Measurements from ENCODE around the gene DZANK1. TPM values are rescaled to one million over a fixed set of nuclear protein-coding genes. Genes with fewer than 3 reads are reported as not detected.
"Not testable (repeated sequence)": the region's sequence is repeated elsewhere in the genome, so short reads cannot be mapped to it uniquely, and the experiment has no call there.

The DZANK1 gene
- total and polyA plus RNA-seq, 2 donors = 1.0 to 3.3 TPM

DNA sequence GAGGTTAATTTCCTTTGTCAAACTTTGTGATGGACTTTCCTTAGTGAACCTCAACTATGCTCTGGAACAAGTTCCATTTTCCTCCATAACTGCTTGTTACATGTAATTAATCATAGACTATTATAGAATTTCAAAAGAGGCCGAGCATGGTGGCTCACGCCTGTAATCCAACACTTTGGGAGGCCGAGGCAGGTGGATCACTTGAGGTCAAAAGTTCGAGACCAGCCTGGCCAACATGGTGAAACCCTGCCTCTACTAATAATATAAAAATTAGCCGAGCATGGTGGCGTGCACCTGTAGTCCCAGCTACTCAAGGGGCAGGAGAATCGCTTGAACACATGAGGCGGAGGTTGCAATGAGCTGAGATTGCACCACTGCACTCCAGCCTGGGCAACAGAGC is 68.1 kb downstream of the DZANK1 start:
- 97% methylated on average over 8 of the region's 8 CpGs for WGBS
- not testable (repeated sequence) for H3K27me3 ChIP-seq (ENCODE audit: control insufficient read depth in 2 of 2, insufficient read depth in 1 of 2, low read length in 1 of 2)

DNA sequence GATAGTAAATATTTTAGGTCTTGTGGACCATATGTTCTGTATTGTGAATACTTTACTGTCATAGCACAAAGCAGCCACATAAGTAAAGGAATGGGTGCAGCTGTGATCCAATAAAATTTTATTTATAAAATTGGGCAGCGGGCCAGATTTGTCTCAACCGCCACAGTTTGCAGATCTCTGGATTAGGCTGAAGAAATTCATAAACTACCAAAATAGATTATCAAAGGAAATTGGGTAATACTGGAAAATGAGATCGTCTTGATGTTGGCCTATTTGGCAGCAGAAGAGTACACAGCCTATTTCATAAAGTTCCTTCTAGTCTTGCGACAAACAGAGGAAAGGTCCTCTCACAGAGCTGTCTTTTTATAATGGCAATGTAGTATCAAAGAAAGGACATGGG is 69.8 kb downstream of the DZANK1 start:
- no peaks in the 10 kb centered on the region for H3K36me3 ChIP-seq (ENCODE audit: control insufficient read depth in 2 of 2, insufficient read depth in 2 of 2, low read length in 1 of 2)
- no peak for DNase-seq (ENCODE audit: low read depth in 6 of 9, low spot score in 9 of 9)
- H3K9me3 ChIP-seq (ENCODE audit: control insufficient read depth in 2 of 2, insufficient read depth in 1 of 2, low read length in 1 of 2) = no peaks in the 10 kb centered on the region
- no peak overlapping the region for H3K4me3 ChIP-seq (ENCODE audit: low read length in 2 of 2)
- WGBS = 97% methylated on average over 4 of the region's 4 CpGs
- H3K27me3 ChIP-seq (ENCODE audit: control insufficient read depth in 2 of 2, insufficient read depth in 1 of 2, low read length in 1 of 2) = no peaks in the 10 kb centered on the region
- no peak overlapping the region for H3K27ac ChIP-seq (ENCODE audit: low read depth in 1 of 2, low read length in 1 of 2)
- H3K4me1 ChIP-seq (ENCODE audit: control insufficient read depth in 2 of 2, insufficient read depth in 2 of 2, low read length in 2 of 2) = no peaks in the 10 kb centered on the region

More for the DNA sequence above, 68.1 kb downstream of the DZANK1 start:
- not testable (repeated sequence) for DNase-seq (ENCODE audit: low read depth in 6 of 9, low spot score in 9 of 9); H3K9me3 ChIP-seq (ENCODE audit: control insufficient read depth in 2 of 2, insufficient read depth in 1 of 2, low read length in 1 of 2); H3K36me3 ChIP-seq (ENCODE audit: control insufficient read depth in 2 of 2, insufficient read depth in 2 of 2, low read length in 1 of 2); H3K27ac ChIP-seq (ENCODE audit: low read depth in 1 of 2, low read length in 1 of 2); H3K4me1 ChIP-seq (ENCODE audit: control insufficient read depth in 2 of 2, insufficient read depth in 2 of 2, low read length in 2 of 2); H3K4me3 ChIP-seq (ENCODE audit: low read length in 2 of 2)

DNA sequence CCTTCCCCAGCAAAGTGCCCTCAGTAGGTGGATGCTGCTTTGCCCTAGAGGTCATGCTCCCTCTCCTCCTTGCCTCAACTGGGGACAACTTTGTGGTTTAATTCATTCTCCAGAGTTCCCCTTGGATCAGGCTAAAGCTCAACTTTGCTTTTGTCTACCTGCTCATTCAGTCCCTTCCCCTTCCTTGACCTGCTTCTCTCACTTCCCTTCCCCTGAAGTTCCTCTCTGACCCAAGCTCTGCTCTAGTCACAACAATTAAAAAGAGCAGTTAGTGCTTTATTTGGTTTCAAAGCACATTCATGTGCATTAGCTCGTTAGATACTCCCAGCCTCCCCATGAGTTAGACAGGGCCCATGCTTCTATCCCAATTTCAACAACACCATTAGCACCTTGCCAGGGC is 71.3 kb downstream of the DZANK1 start:
- H3K4me1 ChIP-seq (ENCODE audit: control insufficient read depth in 2 of 2, insufficient read depth in 2 of 2, low read length in 2 of 2) = no peaks in the 10 kb centered on the region
- H3K4me3 ChIP-seq (ENCODE audit: low read length in 2 of 2) = no peak overlapping the region
- 93% methylated on average over 1 of the region's 1 CpG for WGBS
- H3K27ac ChIP-seq (ENCODE audit: low read depth in 1 of 2, low read length in 1 of 2) = no peak overlapping the region
- DNase-seq (ENCODE audit: low read depth in 6 of 9, low spot score in 9 of 9) = no peak
- H3K9me3 ChIP-seq (ENCODE audit: control insufficient read depth in 2 of 2, insufficient read depth in 1 of 2, low read length in 1 of 2) = no peaks in the 10 kb centered on the region
- no peaks in the 10 kb centered on the region for H3K36me3 ChIP-seq (ENCODE audit: control insufficient read depth in 2 of 2, insufficient read depth in 2 of 2, low read length in 1 of 2)
- no peaks in the 10 kb centered on the region for H3K27me3 ChIP-seq (ENCODE audit: control insufficient read depth in 2 of 2, insufficient read depth in 1 of 2, low read length in 1 of 2)

GRCh38 chr20:18394363-18394762 is 72.5 kb downstream of the DZANK1 start:
- H3K36me3 ChIP-seq (ENCODE audit: control insufficient read depth in 2 of 2, insufficient read depth in 2 of 2, low read length in 1 of 2) = no peaks in the 10 kb centered on the region
- H3K27ac ChIP-seq (ENCODE audit: low read depth in 1 of 2, low read length in 1 of 2) = no peak overlapping the region
- no peak for DNase-seq (ENCODE audit: low read depth in 6 of 9, low spot score in 9 of 9)
- no peaks in the 10 kb centered on the region for H3K27me3 ChIP-seq (ENCODE audit: control insufficient read depth in 2 of 2, insufficient read depth in 1 of 2, low read length in 1 of 2)
- H3K9me3 ChIP-seq (ENCODE audit: control insufficient read depth in 2 of 2, insufficient read depth in 1 of 2, low read length in 1 of 2) = no peaks in the 10 kb centered on the region
- no peaks in the 10 kb centered on the region for H3K4me1 ChIP-seq (ENCODE audit: control insufficient read depth in 2 of 2, insufficient read depth in 2 of 2, low read length in 2 of 2)
- no peak overlapping the region for H3K4me3 ChIP-seq (ENCODE audit: low read length in 2 of 2)
- WGBS = 95% methylated on average over 4 of the region's 4 CpGs

DNA sequence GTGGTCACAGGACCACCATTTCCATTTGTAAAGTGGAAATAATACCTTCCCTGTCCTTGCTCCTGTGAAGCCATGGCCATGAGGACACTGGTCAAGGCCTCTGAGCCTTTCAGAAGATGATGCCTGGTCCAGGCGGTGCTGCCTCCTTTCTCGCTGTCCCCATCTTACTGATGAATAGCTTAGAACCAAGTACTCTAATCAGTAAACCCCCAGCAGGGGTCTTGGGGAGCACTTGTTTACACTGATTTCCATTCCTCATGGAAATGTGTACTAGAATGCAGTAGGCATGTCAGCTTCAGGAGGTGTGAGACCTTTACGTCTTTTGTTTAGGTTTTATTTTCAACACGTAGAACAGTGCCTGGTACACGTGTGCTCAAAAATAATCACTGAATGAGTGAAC is 75.1 kb downstream of the DZANK1 start:
- Histone ChIP-seq H3K9me3 (ENCODE audit: control insufficient read depth in 2 of 2, insufficient read depth in 1 of 2, low read length in 1 of 2) (no peaks in the 10 kb centered on the region), H3K36me3 (ENCODE audit: control insufficient read depth in 2 of 2, insufficient read depth in 2 of 2, low read length in 1 of 2) (no peaks in the 10 kb centered on the region), H3K4me1 (ENCODE audit: control insufficient read depth in 2 of 2, insufficient read depth in 2 of 2, low read length in 2 of 2) (no peaks in the 10 kb centered on the region), H3K27me3 (ENCODE audit: control insufficient read depth in 2 of 2, insufficient read depth in 1 of 2, low read length in 1 of 2) (no peaks in the 10 kb centered on the region), H3K27ac (ENCODE audit: low read depth in 1 of 2, low read length in 1 of 2) (no peak overlapping the region), H3K4me3 (ENCODE audit: low read length in 2 of 2) (no peak overlapping the region)
- no peak for DNase-seq (ENCODE audit: low read depth in 6 of 9, low spot score in 9 of 9)
- 78% methylated on average over 5 of the region's 5 CpGs for WGBS

GRCh38 chr20:18390201-18390600 is 76.6 kb downstream of the DZANK1 start:
- Histone ChIP-seq H3K27me3 (ENCODE audit: control insufficient read depth in 2 of 2, insufficient read depth in 1 of 2, low read length in 1 of 2) (no peaks in the 10 kb centered on the region), H3K4me3 (ENCODE audit: low read length in 2 of 2) (no peak overlapping the region), H3K9me3 (ENCODE audit: control insufficient read depth in 2 of 2, insufficient read depth in 1 of 2, low read length in 1 of 2) (no peaks in the 10 kb centered on the region), H3K4me1 (ENCODE audit: control insufficient read depth in 2 of 2, insufficient read depth in 2 of 2, low read length in 2 of 2) (no peaks in the 10 kb centered on the region), H3K36me3 (ENCODE audit: control insufficient read depth in 2 of 2, insufficient read depth in 2 of 2, low read length in 1 of 2) (no peaks in the 10 kb centered on the region), H3K27ac (ENCODE audit: low read depth in 1 of 2, low read length in 1 of 2) (no peak overlapping the region)
- no peak for DNase-seq (ENCODE audit: low read depth in 6 of 9, low spot score in 9 of 9)
- WGBS = 74% methylated on average over 3 of the region's 3 CpGs

DNA sequence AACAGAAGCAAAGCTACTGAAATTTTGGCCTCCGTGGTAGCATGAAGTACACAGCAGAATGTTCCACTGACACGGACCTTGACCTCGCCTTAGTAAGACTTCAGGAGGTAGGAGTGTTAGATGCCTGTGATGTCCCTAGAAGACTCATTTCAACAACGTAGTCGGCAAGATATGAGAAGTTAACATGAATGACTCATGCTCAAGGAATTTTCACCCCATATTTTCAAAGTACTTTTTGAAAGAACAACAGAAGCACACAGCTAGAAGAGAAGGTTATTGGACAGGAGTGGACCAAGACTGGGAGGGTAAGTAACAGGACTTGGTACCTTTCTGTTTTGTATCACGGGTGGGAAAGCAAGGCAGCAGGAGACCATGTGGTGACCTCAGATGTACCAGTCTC is 78.0 kb downstream of the DZANK1 start:
- Histone ChIP-seq H3K27me3 (ENCODE audit: control insufficient read depth in 2 of 2, insufficient read depth in 1 of 2, low read length in 1 of 2) (no peaks in the 10 kb centered on the region), H3K4me1 (ENCODE audit: control insufficient read depth in 2 of 2, insufficient read depth in 2 of 2, low read length in 2 of 2) (no peaks in the 10 kb centered on the region), H3K36me3 (ENCODE audit: control insufficient read depth in 2 of 2, insufficient read depth in 2 of 2, low read length in 1 of 2) (no peaks in the 10 kb centered on the region), H3K27ac (ENCODE audit: low read depth in 1 of 2, low read length in 1 of 2) (no peak overlapping the region), H3K9me3 (ENCODE audit: control insufficient read depth in 2 of 2, insufficient read depth in 1 of 2, low read length in 1 of 2) (no peaks in the 10 kb centered on the region), H3K4me3 (ENCODE audit: low read length in 2 of 2) (no peak overlapping the region)
- WGBS = 98% methylated on average over 6 of the region's 6 CpGs
- DNase-seq (ENCODE audit: low read depth in 6 of 9, low spot score in 9 of 9) = no peak

DNA sequence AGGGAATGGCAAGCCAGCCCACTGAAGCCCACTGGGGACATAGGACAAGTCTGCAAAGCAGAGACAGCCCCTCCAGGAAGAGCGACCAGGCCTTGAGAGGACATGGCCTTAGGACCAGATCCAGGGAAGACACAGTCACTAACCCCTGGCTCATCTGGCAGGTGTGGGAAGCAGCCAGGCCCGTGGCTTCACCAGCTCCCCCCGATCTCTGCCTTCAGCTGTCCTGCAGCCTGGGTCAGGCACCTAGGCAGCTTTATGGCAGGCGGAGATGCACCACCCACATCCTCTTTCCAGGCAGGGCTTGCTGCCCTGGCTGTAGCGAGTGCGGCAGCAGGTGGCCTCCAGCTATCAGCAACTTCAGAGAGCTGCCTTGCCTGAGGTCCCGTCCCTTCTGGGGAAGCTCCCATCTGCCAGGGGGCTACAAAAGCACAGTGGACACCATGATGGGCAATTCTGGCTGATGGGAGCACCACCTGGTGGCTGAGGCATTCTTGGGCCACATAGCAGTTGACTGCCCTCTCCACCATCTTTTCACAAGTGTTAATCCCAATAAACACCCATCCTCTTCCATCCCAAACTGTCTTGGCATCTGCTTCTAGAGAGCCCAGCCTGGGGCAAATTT is 85.8 kb downstream of the DZANK1 start:
- no peaks in the 10 kb centered on the region for H3K27me3 ChIP-seq (ENCODE audit: control insufficient read depth in 2 of 2, insufficient read depth in 1 of 2, low read length in 1 of 2)
- DNase-seq (ENCODE audit: low read depth in 6 of 9, low spot score in 9 of 9) = no peak
- H3K9me3 ChIP-seq (ENCODE audit: control insufficient read depth in 2 of 2, insufficient read depth in 1 of 2, low read length in 1 of 2) = no peaks in the 10 kb centered on the region
- 91% methylated on average over 7 of the region's 7 CpGs for WGBS
- no peaks in the 10 kb centered on the region for H3K36me3 ChIP-seq (ENCODE audit: control insufficient read depth in 2 of 2, insufficient read depth in 2 of 2, low read length in 1 of 2)
- no peak overlapping the region for H3K27ac ChIP-seq (ENCODE audit: low read depth in 1 of 2, low read length in 1 of 2)
- no peak overlapping the region for H3K4me3 ChIP-seq (ENCODE audit: low read length in 2 of 2)
- H3K4me1 ChIP-seq (ENCODE audit: control insufficient read depth in 2 of 2, insufficient read depth in 2 of 2, low read length in 2 of 2) = no peaks in the 10 kb centered on the region

- H3K36me3 ChIP-seq (ENCODE audit: control insufficient read depth in 2 of 2, insufficient read depth in 2 of 2, low read length in 1 of 2) = no peaks in the 10 kb centered on the region
- 83% methylated on average over 8 of the region's 8 CpGs for WGBS
- no peaks in the 10 kb centered on the region for H3K27me3 ChIP-seq (ENCODE audit: control insufficient read depth in 2 of 2, insufficient read depth in 1 of 2, low read length in 1 of 2)
- no peaks in the 10 kb centered on the region for H3K4me1 ChIP-seq (ENCODE audit: control insufficient read depth in 2 of 2, insufficient read depth in 2 of 2, low read length in 2 of 2)
- H3K27ac ChIP-seq (ENCODE audit: low read depth in 1 of 2, low read length in 1 of 2) = no peak overlapping the region
- no peaks in the 10 kb centered on the region for H3K9me3 ChIP-seq (ENCODE audit: control insufficient read depth in 2 of 2, insufficient read depth in 1 of 2, low read length in 1 of 2)
- DNase-seq (ENCODE audit: low read depth in 6 of 9, low spot score in 9 of 9) = no peak
- no peak overlapping the region for H3K4me3 ChIP-seq (ENCODE audit: low read length in 2 of 2)
Observed at GRCh38 chr20:18377896-18378481, 88.8 kb downstream of the DZANK1 start.

All from thymus (tissue), 11 donors.